ENCODE data around the gene YARS1.

DNA sequence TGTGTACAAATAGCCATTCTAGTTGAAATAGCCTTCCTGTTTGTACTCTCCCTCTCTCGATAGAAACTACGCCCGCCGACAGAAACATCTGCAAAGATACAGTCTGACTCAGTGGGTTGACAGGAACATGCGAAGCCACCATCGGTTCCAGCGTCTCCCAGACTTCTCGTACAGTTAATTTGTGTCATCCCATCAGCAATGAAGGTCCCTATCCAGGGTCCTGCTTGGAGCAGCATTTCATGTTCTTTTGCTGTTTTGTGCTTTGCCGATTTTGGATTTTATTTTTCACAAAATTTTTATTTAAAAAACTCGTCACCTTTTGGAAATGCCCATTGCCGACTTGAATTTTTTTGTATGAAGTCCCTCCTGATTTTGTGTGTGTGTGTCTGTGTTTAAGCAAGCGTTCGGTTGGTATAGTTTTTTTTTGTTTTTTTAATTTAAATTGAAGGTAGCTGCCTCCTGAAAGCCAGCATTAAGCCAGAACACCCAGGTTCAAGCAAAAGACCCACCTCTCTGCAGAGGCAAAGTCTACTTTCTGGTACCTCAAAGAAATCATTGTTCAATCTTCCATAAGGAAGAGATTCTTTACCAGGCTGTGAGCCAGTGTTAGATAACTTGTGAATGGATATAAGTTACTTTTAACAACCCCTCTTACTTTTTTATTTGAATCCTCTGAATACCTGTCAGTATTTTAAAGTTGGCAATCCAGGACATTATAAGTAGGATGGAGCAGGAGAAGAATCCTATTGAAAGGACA is 38.9 kb upstream of the YARS1 start:
- TF ChIP-seq ZZZ3 (CRISPR knock-in tag; IDR thresholded peaks at IDR 0.05; ENCODE audit: borderline replicate concordance) (no peak), IKZF1 (IDR thresholded peaks at IDR 0.05) (no peak), ARID2 (CRISPR knock-in tag; IDR thresholded peaks at IDR 0.05; ENCODE audit: borderline replicate concordance) (no peak), ZKSCAN1 (IDR thresholded peaks at IDR 0.05; ENCODE audit: low read length) (no peak), NR1H2 (CRISPR knock-in tag; IDR thresholded peaks at IDR 0.05; ENCODE audit: borderline replicate concordance, low read depth) (no peak), SP1 (IDR thresholded peaks at IDR 0.05) (no peak), SP1 (CRISPR knock-in tag; IDR thresholded peaks at IDR 0.05) (no peak), ZNF510 (CRISPR knock-in tag; IDR thresholded peaks at IDR 0.05; ENCODE audit: low read depth) (no peak), TAF1 (CRISPR knock-in tag; IDR thresholded peaks at IDR 0.05) (no peak), ERF (CRISPR knock-in tag; IDR thresholded peaks at IDR 0.05) (no peak)
- TF ChIP-seq, protein P1, sequence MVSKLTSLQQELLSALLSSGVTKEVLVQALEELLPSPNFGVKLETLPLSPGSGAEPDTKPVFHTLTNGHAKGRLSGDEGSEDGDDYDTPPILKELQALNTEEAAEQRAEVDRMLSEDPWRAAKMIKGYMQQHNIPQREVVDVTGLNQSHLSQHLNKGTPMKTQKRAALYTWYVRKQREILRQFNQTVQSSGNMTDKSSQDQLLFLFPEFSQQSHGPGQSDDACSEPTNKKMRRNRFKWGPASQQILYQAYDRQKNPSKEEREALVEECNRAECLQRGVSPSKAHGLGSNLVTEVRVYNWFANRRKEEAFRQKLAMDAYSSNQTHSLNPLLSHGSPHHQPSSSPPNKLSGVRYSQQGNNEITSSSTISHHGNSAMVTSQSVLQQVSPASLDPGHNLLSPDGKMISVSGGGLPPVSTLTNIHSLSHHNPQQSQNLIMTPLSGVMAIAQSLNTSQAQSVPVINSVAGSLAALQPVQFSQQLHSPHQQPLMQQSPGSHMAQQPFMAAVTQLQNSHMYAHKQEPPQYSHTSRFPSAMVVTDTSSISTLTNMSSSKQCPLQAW (CRISPR knock-in tag; IDR thresholded peaks at IDR 0.05): no peak
- TF ChIP-seq, protein P2, sequence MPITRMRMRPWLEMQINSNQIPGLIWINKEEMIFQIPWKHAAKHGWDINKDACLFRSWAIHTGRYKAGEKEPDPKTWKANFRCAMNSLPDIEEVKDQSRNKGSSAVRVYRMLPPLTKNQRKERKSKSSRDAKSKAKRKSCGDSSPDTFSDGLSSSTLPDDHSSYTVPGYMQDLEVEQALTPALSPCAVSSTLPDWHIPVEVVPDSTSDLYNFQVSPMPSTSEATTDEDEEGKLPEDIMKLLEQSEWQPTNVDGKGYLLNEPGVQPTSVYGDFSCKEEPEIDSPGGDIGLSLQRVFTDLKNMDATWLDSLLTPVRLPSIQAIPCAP (CRISPR knock-in tag; IDR thresholded peaks at IDR 0.05; ENCODE audit: low read depth): no peak

All from HepG2 (cell line).